ENCODE results near the gene IFIT2.

Gene IFIT2

DNA sequence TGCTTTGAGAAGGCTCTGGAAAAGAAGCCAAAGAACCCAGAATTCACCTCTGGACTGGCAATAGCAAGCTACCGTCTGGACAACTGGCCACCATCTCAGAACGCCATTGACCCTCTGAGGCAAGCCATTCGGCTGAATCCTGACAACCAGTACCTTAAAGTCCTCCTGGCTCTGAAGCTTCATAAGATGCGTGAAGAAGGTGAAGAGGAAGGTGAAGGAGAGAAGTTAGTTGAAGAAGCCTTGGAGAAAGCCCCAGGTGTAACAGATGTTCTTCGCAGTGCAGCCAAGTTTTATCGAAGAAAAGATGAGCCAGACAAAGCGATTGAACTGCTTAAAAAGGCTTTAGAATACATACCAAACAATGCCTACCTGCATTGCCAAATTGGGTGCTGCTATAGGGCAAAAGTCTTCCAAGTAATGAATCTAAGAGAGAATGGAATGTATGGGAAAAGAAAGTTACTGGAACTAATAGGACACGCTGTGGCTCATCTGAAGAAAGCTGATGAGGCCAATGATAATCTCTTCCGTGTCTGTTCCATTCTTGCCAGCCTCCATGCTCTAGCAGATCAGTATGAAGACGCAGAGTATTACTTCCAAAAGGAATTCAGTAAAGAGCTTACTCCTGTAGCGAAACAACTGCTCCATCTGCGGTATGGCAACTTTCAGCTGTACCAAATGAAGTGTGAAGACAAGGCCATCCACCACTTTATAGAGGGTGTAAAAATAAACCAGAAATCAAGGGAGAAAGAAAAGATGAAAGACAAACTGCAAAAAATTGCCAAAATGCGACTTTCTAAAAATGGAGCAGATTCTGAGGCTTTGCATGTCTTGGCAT lies 4.8 kb downstream of the IFIT2 start:
- no peak overlapping the region for H3K4me3 ChIP-seq (replicated peaks; ENCODE audit: low read depth, low read length)
- DNase-seq (ENCODE audit: extremely low read depth, low read depth) = no peak
- TF ChIP-seq, protein P1, sequence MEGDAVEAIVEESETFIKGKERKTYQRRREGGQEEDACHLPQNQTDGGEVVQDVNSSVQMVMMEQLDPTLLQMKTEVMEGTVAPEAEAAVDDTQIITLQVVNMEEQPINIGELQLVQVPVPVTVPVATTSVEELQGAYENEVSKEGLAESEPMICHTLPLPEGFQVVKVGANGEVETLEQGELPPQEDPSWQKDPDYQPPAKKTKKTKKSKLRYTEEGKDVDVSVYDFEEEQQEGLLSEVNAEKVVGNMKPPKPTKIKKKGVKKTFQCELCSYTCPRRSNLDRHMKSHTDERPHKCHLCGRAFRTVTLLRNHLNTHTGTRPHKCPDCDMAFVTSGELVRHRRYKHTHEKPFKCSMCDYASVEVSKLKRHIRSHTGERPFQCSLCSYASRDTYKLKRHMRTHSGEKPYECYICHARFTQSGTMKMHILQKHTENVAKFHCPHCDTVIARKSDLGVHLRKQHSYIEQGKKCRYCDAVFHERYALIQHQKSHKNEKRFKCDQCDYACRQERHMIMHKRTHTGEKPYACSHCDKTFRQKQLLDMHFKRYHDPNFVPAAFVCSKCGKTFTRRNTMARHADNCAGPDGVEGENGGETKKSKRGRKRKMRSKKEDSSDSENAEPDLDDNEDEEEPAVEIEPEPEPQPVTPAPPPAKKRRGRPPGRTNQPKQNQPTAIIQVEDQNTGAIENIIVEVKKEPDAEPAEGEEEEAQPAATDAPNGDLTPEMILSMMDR (IDR thresholded peaks at IDR 0.05; ENCODE audit: low read depth, low read length, missing control alignments) = no peak

DNA sequence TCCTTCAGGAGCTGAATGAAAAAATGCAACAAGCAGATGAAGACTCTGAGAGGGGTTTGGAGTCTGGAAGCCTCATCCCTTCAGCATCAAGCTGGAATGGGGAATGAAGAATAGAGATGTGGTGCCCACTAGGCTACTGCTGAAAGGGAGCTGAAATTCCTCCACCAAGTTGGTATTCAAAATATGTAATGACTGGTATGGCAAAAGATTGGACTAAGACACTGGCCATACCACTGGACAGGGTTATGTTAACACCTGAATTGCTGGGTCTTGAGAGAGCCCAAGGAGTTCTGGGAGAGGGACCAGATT lies 5.4 kb downstream of the IFIT2 start:
- no peak for DNase-seq (ENCODE audit: extremely low read depth, low read depth)
- H3K4me3 ChIP-seq (replicated peaks; ENCODE audit: low read depth, low read length) = no peak overlapping the region
- TF ChIP-seq, protein P1 (IDR thresholded peaks at IDR 0.05; ENCODE audit: low read depth, low read length, missing control alignments) = no peak

DNA sequence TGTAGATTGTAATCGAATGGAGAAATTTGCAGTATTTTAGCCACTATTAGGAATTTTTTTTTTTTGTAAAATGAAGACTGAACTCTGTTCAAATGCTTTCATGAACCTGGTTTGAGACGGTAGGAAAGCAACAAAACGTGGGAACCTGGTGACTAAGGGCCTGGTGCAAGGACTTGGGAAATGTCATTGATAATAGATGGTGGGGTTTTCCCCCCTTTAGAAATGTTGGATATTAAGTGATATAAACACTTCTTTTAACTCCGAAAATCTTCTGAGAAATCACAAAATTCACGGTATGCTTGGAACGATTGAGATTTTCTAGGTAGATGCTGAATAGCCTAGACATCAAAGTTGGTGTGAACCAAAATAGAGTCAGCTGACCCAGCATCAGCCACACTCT lies 6.4 kb downstream of the IFIT2 start:
- DNase-seq (ENCODE audit: extremely low read depth, low read depth) = no peak
- H3K4me3 ChIP-seq (replicated peaks; ENCODE audit: low read depth, low read length) = no peak overlapping the region
- TF ChIP-seq, protein P1 (IDR thresholded peaks at IDR 0.05; ENCODE audit: low read depth, low read length, missing control alignments) = no peak

DNA sequence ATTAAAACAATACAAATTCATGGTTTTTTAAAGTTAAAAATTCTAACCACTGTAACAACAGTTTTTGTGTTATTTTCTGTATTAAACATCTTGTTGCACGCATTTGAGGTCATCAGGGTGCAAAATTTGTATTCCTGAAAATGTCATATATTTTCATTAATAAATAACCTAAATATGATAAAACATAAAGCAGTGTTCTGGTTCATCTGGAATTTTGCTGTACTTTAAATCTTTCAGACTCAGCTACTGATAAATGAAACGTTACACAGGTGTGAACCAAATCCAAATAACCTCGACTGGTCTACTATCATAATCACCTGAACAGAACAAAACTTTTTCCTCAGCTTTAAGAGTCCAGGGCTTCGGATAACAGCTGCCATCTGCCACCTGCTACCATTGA lies 6.9 kb downstream of the IFIT2 start:
- DNase-seq (ENCODE audit: extremely low read depth, low read depth) = no peak
- TF ChIP-seq, protein P1 (IDR thresholded peaks at IDR 0.05; ENCODE audit: low read depth, low read length, missing control alignments) = no peak

DNA sequence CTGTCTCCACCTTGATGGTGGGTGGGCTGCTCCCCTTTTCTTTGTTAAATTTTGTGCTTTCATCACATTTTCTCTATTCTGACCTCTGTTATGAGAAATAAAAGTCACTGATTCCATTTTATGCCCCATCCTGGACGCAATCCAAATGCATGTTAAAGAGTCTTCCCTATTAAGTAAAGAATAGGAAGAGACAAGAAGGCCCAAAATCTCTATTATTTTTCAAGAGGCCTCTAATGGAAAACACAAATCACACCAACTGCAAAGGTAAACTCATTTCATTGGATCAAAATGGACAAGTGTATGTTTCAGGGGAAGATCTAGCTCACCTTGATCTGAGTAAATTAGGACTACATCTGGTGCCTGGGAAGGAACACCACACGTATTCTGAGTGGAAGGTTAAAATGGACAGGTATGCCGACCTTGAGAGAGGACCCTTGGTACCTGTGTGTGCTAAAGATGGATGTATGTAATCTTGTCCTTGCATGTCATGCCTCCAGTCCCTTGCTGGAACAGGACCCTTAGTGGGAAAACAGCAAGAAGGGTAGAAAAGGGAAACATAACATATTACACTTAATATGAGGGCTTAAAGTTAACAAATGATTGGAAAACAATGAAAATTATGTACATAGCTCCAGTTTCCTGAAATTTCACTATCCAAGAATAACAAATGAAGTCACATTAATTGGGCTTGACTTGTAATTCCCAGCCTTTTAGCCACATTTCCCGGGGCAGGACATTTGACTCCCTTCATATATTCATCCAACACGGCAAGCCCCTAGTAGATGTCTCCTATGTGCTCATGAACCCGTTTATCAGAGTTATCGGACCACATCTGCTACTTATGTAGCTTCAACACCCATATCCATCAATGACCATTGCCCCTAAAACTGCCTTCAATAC lies 7.6 kb downstream of the IFIT2 start:
- DNase-seq (ENCODE audit: extremely low read depth, low read depth) = no peak
- H3K4me3 ChIP-seq (replicated peaks; ENCODE audit: low read depth, low read length) = no peak overlapping the region
- TF ChIP-seq, protein P1 (IDR thresholded peaks at IDR 0.05; ENCODE audit: low read depth, low read length, missing control alignments) = no peak

More for the DNA sequence above, 6.9 kb downstream of the IFIT2 start:
- no peak overlapping the region for H3K4me3 ChIP-seq (replicated peaks; ENCODE audit: low read depth, low read length)

DNA sequence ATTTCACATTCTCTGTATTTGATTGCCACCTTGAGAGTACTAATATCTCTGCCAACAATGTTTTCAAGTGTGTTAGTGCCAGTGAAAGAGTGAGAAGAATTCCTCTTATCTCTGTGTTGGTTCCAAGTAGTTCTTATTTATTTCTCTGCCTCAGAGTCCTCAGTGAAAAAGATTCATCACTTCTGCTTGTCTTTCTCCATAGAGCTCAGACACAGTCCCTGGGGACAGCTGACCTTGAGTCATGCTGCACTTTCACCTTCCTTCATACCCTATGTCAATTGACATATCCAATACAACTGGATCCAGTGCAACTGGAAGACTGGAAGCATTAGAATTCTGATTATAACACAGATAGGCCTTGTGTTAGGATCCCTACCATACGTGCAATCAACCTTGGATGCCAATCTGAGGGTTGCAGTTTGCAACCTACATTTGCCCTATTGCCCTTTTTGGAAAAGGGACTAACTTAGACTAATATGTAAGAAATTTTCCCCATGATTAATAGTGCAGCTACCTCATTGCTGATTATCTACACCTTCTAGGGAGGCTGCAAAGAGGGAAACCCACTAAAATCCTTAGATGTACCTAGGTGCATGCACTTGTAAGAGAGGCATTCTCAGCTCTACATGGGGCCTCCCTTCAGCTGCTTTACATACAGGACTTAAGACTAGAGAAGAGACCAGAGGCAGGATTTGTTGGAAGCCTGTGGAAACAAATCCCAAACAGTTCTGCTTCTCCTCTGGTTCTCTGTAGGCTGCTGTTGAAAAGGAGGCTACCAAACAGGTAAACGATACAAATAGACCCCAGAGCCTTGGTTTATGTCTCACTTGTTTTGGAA lies 8.4 kb downstream of the IFIT2 start:
- DNase-seq (ENCODE audit: extremely low read depth, low read depth) = no peak
- H3K4me3 ChIP-seq (replicated peaks; ENCODE audit: low read depth, low read length) = no peak overlapping the region
- TF ChIP-seq, protein P1 (IDR thresholded peaks at IDR 0.05; ENCODE audit: low read depth, low read length, missing control alignments) = no peak
